MM.1S (cell line): Measurements from ENCODE around the gene RBKS.

ENCODE experiments used
- DNase-seq: peaks from one replicate; pipeline ENCODE4 v3.0.0-alpha.2; 2015
- H2AFZ ChIP-seq: fragments of 300-600 bp; sonication (generic); 2 replicates; pipeline ENCODE4 v1.6.0; 2016; ENCODE audit warnings: antibody characterized with exemption, low read length
- H3F3A ChIP-seq: fragments of 300-600 bp; sonication (generic); 2 replicates; pipeline ENCODE4 v1.6.1; 2016; ENCODE audit warnings: mild to moderate bottlenecking, antibody characterized with exemption, low read length, moderate library complexity, mixed read lengths; ENCODE audit not compliant: insufficient read depth
- H3K27ac ChIP-seq: fragments of 300-600 bp; sonication (generic); 2 replicates; pipeline ENCODE4 v1.5.1; 2016; ENCODE audit warnings: mild to moderate bottlenecking, low read length
- H3K27me3 ChIP-seq: fragments of 300-600 bp; sonication (generic); replicated peaks from 2 replicates; pipeline ENCODE4 v1.6.0; 2016; ENCODE audit warnings: low read length; ENCODE audit not compliant: insufficient read depth
- H3K36me3 ChIP-seq: fragments of 300-600 bp; sonication (generic); replicated peaks from 2 replicates; pipeline ENCODE4 v1.6.1; 2016; ENCODE audit warnings: mild to moderate bottlenecking, low read length, mixed read lengths; ENCODE audit not compliant: insufficient read depth
- H3K4me1 ChIP-seq: fragments of 300-600 bp; sonication (generic); 2 replicates; pipeline ENCODE4 v1.6.1; 2016; ENCODE audit warnings: low read length, mixed read lengths
- H3K4me2 ChIP-seq: fragments of 300-600 bp; sonication (generic); 2 replicates; pipeline ENCODE4 v1.6.0; 2016; ENCODE audit warnings: low read depth, low read length
- H3K4me3 ChIP-seq: fragments of 300-600 bp; sonication (generic); 2 replicates; pipeline ENCODE4 v1.5.1; 2016; ENCODE audit warnings: low read length, mixed read lengths
- H3K79me2 ChIP-seq: fragments of 300-600 bp; sonication (generic); 2 replicates; pipeline ENCODE4 v1.6.1; 2016; ENCODE audit warnings: mixed run types, low read length, mixed read lengths
- H3K9ac ChIP-seq: fragments of 300-600 bp; sonication (generic); 2 replicates; pipeline ENCODE4 v1.6.1; 2016; ENCODE audit warnings: low read length, mixed read lengths
- H3K9me2 ChIP-seq: fragments of 300-600 bp; sonication (generic); replicated peaks from 2 replicates; pipeline ENCODE4 v1.6.1; 2016; ENCODE audit warnings: mild to moderate bottlenecking, low read length, mixed read lengths; ENCODE audit not compliant: insufficient read depth
- H3K9me3 ChIP-seq: fragments of 300-600 bp; sonication (generic); replicated peaks from 2 replicates; pipeline ENCODE4 v1.6.1; 2016; ENCODE audit warnings: mild to moderate bottlenecking, low read length, mixed read lengths; ENCODE audit not compliant: insufficient read depth
- H4K20me1 ChIP-seq: fragments of 300-600 bp; sonication (generic); 2 replicates; pipeline ENCODE4 v1.6.1; 2016; ENCODE audit warnings: mild to moderate bottlenecking, low read length, moderate library complexity, mixed read lengths; ENCODE audit not compliant: insufficient read depth
- CTCF ChIP-seq: fragments of 300-600 bp; sonication (generic); IDR thresholded peaks from 2 replicates; pipeline ENCODE4 v1.5.1; 2016; ENCODE audit warnings: antibody characterized with exemption, low read length, mixed read lengths
- EZH2 ChIP-seq: fragments of 300-600 bp; sonication (generic); optimal IDR thresholded peaks from 2 replicates; pipeline ENCODE3; 2017; ENCODE audit warnings: low read depth, mild to moderate bottlenecking, antibody characterized with exemption, low read length, mixed read lengths
- EZH2phosphoT487 ChIP-seq: fragments of 300-600 bp; sonication (generic); IDR thresholded peaks from 2 replicates; pipeline ENCODE4 v1.6.1; 2018; ENCODE audit warnings: antibody characterized with exemption, low read length

The RBKS gene

GRCh38 chr2:27922842-27923241 lies 32.7 kb upstream of the RBKS start:
- Histone ChIP-seq H3F3A (no peaks in the 10 kb centered on the region), H4K20me1 (no peaks in the 10 kb centered on the region), H3K4me2 (no peak overlapping the region), H3K4me3 (no peak overlapping the region), H3K9me2 (no peaks in the 10 kb centered on the region), H3K9ac (no peak overlapping the region), H3K4me1 (no peaks in the 10 kb centered on the region), H3K27ac (no peak overlapping the region), H3K36me3 (no peaks in the 10 kb centered on the region), H2AFZ (no peak overlapping the region), H3K9me3 (no peaks in the 10 kb centered on the region), H3K27me3 (no peaks in the 10 kb centered on the region), H3K79me2 (no peaks in the 10 kb centered on the region)
- TF ChIP-seq EZH2: no peak
- TF ChIP-seq EZH2phosphoT487: no peak
- no peak for TF ChIP-seq CTCF
- no peak for DNase-seq

GRCh38 chr2:27921880-27922547 lies 31.8 kb upstream of the RBKS start:
- no peak overlapping the region for H2AFZ ChIP-seq
- no peaks in the 10 kb centered on the region for H3K79me2 ChIP-seq
- no peaks in the 10 kb centered on the region for H3K9me2 ChIP-seq
- no peaks in the 10 kb centered on the region for H4K20me1 ChIP-seq
- no peaks in the 10 kb centered on the region for H3K4me1 ChIP-seq
- H3F3A ChIP-seq: no peaks in the 10 kb centered on the region
- DNase-seq: no peak
- H3K36me3 ChIP-seq: no peaks in the 10 kb centered on the region
- H3K4me2 ChIP-seq: no peak overlapping the region
- no peak overlapping the region for H3K9ac ChIP-seq
- H3K4me3 ChIP-seq: no peak overlapping the region
- H3K27me3 ChIP-seq: no peaks in the 10 kb centered on the region
- H3K27ac ChIP-seq: no peak overlapping the region
- H3K9me3 ChIP-seq: no peaks in the 10 kb centered on the region
- no peak for TF ChIP-seq EZH2phosphoT487
- TF ChIP-seq CTCF: no peak
- TF ChIP-seq EZH2: no peak

- Histone ChIP-seq H3K27ac (no peak overlapping the region), H3K9me2 (no peaks in the 10 kb centered on the region)
- TF ChIP-seq CTCF (no peak), EZH2 (no peak)
These were observed 31.2 kb upstream of the RBKS start for GRCh38 chr2:27921424-27921823.

More at GRCh38 chr2:27921424-27921823, 31.2 kb upstream of the RBKS start:
- no peaks in the 10 kb centered on the region for H3F3A ChIP-seq
- no peaks in the 10 kb centered on the region for H3K9me3 ChIP-seq
- no peak for DNase-seq
- no peaks in the 10 kb centered on the region for H3K27me3 ChIP-seq
- H2AFZ ChIP-seq: no peak overlapping the region
- no peak overlapping the region for H3K9ac ChIP-seq
- H3K36me3 ChIP-seq: no peaks in the 10 kb centered on the region
- H3K79me2 ChIP-seq: no peaks in the 10 kb centered on the region
- H3K4me2 ChIP-seq: no peak overlapping the region
- no peak overlapping the region for H3K4me3 ChIP-seq
- H4K20me1 ChIP-seq: no peaks in the 10 kb centered on the region
- H3K4me1 ChIP-seq: no peaks in the 10 kb centered on the region
